Activated gamma-delta T cell treated with anti-CD3 and anti-CD28 coated beads, Interleukin-2, amount 50 U/mL, for 16 hours (primary cell): ENCODE measurements around the gene XKRX.

Experiments used
- DNase-seq: peaks from one replicate; pipeline ENCODE4 v3.0.0-alpha.2; 2020; ENCODE audit warnings: low read depth

Gene XKRX

GRCh38 chrX:100895365-100896075 lies 33.2 kb downstream of the XKRX start:
- no peak for DNase-seq

- no peak for DNase-seq
Observed at GRCh38 chrX:100883654-100884053, 45.1 kb downstream of the XKRX start.

- DNase-seq, result no peak
Observed at GRCh38 chrX:100880368-100880767, 48.3 kb downstream of the XKRX start.

DNA sequence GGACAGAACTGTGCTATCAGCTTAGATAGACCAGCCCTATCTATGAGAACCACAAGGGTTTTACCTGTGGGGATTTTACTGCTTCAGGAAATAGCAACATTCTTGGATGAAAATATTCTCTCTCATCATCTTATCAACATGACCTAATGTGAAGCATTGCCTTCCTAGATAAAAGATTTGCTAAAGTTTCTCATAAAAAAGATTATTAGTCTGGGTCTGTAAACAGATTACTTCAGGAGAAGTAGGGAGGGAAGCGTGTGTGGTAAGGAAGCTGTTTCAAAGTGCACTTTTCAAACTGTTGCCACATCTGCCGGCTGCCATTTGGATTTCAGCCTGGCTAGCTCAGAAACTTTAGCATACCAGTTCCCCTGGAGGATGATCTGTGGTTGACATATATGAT lies 54.4 kb downstream of the XKRX start, which contains the start of gene NOX1:
NOX1 (minus strand) TSS at position 35 of the 400 bp plus-strand sequence. CDS start 220 bp downstream, outside the sequence.
- DNase-seq, result no peak

DNA sequence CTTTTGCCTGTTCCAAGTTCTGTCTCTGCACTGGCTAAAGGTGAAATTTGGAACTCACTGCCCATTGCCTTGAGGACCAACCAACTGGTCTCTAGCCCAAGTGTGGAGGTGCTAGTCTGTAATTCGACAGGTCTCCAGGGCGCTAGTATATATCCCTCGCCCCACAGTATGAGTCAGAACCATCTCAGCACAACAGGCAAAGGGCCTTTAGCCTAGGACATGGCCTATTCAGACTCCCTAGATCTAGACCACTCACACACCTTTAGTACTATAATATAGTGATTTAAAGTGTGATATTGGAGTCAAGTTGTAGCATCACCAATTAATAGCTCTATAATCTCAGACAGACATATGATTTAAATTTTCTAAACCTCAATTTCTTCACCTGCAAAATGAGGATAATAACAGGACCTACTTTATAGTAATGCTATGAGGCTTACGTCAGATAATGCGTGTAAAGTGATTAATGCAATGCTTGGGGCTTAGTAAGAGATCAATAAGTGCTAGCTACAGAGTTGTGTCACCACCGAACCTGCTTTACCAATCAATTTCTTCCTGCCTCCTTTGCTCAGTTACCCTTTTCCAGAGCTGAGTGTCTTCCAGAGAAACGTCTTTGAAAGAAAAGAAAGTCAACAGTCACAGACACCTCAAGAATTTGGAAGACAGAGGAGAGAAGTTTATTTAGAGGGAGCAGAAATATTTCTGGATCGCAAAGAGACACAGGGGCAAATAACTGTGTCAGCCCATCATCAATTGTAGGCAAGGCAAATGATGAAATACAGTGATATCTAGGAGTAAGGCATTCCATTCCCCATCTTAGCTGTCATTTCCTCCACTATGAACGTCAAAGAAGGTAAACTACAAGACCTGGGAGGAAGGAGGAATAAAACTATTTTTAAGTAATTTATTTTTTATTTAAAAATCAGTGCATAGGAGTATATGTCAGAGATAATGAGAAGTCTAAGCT lies 56.8 kb downstream of the XKRX start:
- DNase-seq, result no peak

GRCh38 chrX:100870527-100870926 lies 58.2 kb downstream of the XKRX start:
- DNase-seq, result no peak

DNA sequence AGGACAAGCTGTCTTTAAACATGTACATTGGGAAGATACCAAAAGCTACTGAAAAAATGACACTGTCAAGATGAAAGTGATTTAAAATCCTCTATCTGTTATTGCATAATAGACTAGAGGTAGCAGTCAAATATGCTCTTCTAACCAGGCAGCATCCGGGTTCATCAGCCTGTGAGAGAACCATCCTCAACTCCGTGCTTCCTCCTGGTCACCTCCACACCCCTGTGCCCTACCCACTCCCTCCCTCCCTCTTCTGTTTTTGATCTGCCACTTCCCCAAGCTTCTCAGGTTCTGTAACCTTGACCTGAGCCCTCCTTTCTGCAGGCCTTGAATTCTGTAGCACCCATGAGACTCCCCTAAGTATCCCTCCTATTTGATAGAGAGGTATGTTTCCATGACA lies 60.4 kb downstream of the XKRX start:
- DNase-seq, result no peak

DNA sequence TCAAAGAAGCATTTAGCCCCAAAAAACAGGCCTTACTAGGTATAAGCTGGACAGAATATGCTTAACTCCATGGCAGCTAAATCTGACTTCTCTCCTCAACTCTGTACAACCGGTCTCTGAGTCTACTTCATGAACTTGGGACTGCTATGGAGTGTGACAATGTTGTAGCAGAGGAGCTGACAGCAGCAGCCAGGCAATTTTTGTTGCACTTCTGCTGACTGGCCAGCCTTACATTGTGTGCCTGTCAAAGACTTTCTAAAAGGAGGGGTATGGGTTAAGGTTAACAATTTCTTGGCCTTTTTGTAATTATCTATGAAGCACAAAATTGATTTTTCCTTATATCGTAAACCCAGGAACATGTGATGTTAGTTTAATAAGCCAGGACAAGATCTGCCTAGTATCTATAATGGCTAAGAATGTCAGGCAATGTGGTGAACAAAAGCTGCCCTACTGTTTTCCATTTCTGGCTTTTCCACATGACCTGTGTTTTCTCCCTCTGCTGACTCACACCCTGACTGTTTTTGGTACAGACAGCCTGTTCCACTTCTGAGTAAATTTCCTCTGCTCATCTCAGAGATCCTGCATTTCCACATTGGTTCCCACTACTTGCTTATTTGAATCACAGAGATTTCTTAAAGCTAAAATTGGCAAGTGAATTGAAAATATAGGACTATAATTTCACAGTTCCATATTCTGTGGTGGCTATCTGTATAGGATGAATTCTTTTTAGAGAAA lies 63.9 kb downstream of the XKRX start:
- no peak for DNase-seq
